ENCODE measurements around the gene KCNC4.

KCNC4 gene

GRCh38 chr1:110245876-110246620 lies 35.9 kb downstream of the KCNC4 start:
- no peak for DNase-seq (ENCODE audit: low read depth)
- in situ Hi-C loops (cut with HindIII; ENCODE audit: low sequenced_read_pairs), result no loop called here
- TF ChIP-seq, protein P1, sequence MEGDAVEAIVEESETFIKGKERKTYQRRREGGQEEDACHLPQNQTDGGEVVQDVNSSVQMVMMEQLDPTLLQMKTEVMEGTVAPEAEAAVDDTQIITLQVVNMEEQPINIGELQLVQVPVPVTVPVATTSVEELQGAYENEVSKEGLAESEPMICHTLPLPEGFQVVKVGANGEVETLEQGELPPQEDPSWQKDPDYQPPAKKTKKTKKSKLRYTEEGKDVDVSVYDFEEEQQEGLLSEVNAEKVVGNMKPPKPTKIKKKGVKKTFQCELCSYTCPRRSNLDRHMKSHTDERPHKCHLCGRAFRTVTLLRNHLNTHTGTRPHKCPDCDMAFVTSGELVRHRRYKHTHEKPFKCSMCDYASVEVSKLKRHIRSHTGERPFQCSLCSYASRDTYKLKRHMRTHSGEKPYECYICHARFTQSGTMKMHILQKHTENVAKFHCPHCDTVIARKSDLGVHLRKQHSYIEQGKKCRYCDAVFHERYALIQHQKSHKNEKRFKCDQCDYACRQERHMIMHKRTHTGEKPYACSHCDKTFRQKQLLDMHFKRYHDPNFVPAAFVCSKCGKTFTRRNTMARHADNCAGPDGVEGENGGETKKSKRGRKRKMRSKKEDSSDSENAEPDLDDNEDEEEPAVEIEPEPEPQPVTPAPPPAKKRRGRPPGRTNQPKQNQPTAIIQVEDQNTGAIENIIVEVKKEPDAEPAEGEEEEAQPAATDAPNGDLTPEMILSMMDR (IDR thresholded peaks at IDR 0.05; ENCODE audit: low read depth, low read length, missing control alignments), result no peak
- no peak overlapping the region for H3K4me3 ChIP-seq (ENCODE audit: low read depth, low read length)

- in situ Hi-C loops (cut with HindIII; ENCODE audit: low sequenced_read_pairs), result no loop called here
These were observed 38.6 kb downstream of the KCNC4 start for GRCh38 chr1:110248746-110249145.

DNA sequence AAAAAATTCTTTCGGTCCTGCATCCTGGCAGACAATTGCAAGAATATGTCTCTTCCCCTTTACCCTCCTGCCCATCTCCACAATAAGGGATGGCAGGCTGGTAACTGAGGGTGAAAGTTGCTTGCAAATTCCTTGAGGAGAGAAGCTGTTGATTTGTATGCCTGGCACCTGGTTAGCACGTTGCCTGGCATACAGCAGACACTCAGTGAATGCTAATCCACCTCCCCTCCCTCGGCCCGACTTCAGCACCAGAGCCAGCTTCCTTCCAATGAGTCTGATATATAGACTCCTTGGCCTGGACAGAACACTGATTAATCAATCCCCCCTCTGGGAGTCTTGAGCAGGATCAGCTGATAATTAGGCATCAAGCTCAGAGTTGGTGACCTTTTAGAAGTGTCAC lies 39.1 kb downstream of the KCNC4 start:
- no peak for DNase-seq (ENCODE audit: low read depth)
- in situ Hi-C loops (cut with HindIII; ENCODE audit: low sequenced_read_pairs), result no loop called here
- H3K4me3 ChIP-seq (ENCODE audit: low read depth, low read length), result no peak overlapping the region
- TF ChIP-seq, protein P1 (IDR thresholded peaks at IDR 0.05; ENCODE audit: low read depth, low read length, missing control alignments), result no peak

More at GRCh38 chr1:110248746-110249145, 38.6 kb downstream of the KCNC4 start:
- TF ChIP-seq, protein P1 (IDR thresholded peaks at IDR 0.05; ENCODE audit: low read depth, low read length, missing control alignments), result no peak
- DNase-seq (ENCODE audit: low read depth), result no peak
- H3K4me3 ChIP-seq (ENCODE audit: low read depth, low read length), result no peak overlapping the region

DNA sequence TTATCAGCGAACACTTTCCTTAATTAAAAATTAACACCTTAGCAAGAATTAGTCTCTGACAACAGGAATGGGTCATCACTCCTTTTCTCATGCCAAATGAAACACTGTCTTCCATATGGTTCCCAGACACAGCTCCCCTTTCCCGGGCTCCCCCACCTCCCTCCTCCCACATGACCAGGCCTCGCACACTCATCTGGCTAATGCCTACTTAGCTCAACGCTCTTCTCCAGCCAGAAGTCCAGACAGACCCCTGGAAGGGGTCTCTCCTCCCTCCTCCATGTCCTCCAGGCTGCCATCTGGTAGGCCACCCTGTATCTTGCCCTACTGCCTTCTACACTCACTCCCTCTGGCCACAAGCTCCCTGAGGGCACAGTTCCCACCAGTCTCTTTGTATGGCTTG lies 39.9 kb downstream of the KCNC4 start:
- no peak overlapping the region for H3K4me3 ChIP-seq (ENCODE audit: low read depth, low read length)
- TF ChIP-seq, protein P1 (IDR thresholded peaks at IDR 0.05; ENCODE audit: low read depth, low read length, missing control alignments), result no peak
- in situ Hi-C loops (cut with HindIII; ENCODE audit: low sequenced_read_pairs), result no loop called here
- no peak for DNase-seq (ENCODE audit: low read depth)

DNA sequence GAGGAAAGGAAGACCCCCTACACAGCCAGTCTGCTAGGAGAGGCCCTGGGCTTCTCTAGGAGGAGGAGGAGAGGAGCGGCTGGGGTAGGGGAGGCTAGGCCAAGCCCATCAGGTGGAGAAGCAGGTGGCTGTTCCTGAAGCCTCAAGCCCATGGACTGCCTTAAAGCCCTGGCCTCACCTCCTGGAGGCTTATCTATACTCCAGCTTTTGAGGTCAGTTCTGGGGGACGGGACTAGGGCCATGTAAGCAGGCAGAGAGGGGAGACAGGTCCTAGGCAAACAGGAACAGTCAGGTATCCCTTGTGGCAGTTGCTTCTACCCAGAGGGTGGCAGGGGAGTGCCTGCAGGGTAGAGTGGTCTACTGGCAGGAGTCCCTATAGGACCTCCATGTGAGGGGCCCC lies 40.6 kb downstream of the KCNC4 start:
- TF ChIP-seq, protein P1 (IDR thresholded peaks at IDR 0.05; ENCODE audit: low read depth, low read length, missing control alignments), result no peak
- in situ Hi-C loops (cut with HindIII; ENCODE audit: low sequenced_read_pairs), result no loop called here
- no peak for DNase-seq (ENCODE audit: low read depth)

DNA sequence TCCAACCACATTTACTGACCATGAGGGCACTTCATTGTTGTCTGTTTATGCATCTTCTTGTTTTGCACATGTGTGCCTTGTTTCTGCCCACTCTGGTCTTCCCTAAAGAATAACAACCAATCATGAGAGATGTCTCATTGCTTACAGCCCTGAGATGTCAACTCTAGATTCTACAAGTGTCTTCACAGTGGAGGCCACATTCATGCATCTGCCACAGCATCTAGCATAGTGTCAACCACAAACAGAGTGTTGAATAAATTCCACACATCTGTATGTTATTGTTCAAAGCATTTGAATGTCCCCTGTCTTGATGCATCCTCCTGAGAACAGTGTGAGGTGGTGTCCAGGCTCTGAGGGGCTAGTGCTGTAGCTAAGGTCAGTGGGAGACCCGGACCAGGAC lies 43.1 kb downstream of the KCNC4 start:
- TF ChIP-seq, protein P1 (IDR thresholded peaks at IDR 0.05; ENCODE audit: low read depth, low read length, missing control alignments), result no peak
- no peak for DNase-seq (ENCODE audit: low read depth)
- in situ Hi-C loops (cut with HindIII; ENCODE audit: low sequenced_read_pairs), result no loop called here
- H3K4me3 ChIP-seq (ENCODE audit: low read depth, low read length), result no peak overlapping the region

More for the DNA sequence above, 40.6 kb downstream of the KCNC4 start:
- no peak overlapping the region for H3K4me3 ChIP-seq (ENCODE audit: low read depth, low read length)
